HG03064 (cell line): Measurements from ENCODE around the gene CCDC91.

Experiments
- ATAC-seq: cut with Tn5 transposase; IDR thresholded peaks from one replicate; pipeline ENCODE4 v1.9.1; 2021; ENCODE audit warnings: low read depth; ENCODE audit not compliant: unreplicated experiment

CCDC91 gene

DNA sequence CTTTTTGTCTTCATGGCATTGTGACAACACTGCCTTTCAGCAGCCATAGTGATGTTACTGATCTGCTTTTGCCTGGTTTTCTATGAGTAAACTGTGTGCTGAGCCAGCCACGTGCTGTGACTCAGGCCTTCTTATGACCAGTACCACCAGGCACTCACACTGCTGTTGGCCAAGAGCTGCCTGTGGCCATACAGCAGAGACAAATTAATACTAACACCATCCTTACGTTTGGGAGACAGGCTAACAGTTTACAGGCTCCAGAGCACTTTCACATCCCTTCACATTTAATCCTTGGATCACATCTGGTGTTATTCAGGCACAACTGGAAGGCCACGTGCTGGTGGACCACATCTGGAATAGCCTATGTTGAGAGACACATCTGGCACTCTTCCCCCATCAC, 377.9 kb downstream of the CCDC91 start:
- ATAC-seq: no peak

GRCh38 chr12:28568704-28569103, 378.4 kb downstream of the CCDC91 start:
- no peak for ATAC-seq

DNA sequence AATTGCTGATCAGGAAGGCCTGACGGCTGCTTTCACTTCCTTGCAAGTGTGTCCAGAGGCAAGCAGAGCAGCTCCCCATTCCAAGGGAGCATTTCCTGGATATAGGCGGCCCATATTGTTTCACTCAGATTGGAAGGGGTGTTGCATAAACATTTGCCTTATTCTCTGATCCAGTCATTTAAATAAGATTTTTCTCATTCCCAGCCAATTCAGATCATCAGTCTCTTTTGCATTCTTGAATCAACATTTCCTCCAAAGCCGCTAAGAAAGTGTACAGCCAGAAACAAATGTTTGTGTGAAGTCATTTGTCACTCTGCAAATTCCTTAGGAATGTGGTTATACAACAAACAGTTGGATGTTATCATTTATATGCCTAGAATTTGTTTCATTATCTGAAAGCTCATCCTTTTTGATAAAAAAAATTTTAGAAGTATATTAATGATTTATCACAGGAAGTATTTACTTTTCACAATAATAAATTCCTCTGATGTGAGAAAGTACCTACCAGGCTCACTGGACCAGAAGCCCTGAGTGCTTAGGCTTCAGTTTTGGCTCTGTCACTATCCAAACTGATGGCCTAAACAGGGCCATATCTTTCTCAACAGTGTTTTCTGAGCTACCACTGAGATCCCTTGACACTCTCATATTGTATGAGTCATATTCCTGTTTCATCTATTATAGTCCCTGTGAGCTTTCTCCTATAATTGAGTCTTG, 379.6 kb downstream of the CCDC91 start:
- ATAC-seq: no peak

- ATAC-seq: no peak
These were observed 380.6 kb downstream of the CCDC91 start for GRCh38 chr12:28570811-28571210.

GRCh38 chr12:28574746-28575592, 384.7 kb downstream of the CCDC91 start:
- no peak for ATAC-seq

DNA sequence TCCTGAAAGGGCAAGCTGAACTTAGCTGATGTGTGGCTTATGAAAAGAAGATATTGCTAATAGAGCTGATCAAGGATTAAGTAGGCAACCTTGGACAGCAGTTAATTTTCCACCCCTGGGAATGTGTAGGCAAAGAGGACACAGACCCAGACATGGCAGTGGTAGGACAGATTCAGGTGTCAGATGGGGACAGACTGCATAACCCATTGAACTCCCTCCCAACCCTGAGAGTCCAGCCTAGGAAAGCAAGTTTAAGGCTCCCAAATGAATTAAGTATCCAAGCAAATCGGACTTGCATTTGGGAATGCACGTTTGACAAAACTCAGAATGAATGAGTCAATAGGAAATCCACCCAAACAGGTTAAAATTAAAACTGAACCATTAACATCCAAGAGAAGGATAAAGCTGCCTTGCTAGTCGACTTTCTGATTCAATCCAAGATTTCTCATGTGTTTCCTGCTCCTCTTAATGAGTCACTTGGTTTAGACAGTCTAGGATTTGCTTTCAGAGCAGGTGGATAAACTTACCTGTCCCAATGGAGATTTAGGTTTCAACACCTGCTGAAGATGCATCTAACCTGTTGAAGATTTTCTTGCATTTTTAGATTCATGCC, 385.4 kb downstream of the CCDC91 start:
- ATAC-seq: no peak

DNA sequence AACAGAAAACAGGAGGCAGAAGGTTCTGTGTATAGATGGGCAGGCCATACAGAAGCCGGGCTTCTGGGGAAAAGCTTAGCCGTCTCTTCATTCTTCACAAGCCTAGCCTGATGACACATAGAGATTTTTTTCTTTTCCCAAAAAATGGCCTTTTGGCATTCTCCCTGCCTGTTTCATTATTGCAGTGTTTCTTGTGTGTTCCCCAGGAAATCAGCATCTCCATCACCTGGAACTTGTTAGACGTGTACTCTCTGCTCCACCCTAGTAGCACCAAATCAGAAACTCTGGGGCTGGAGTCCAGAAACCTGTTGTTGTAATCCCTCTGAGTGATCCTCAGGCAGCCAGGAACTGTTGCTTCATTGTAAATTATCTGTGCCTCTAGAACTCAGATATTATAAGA, 388.1 kb downstream of the CCDC91 start:
- ATAC-seq: no peak

- no peak for ATAC-seq
These were observed 388.6 kb downstream of the CCDC91 start for GRCh38 chr12:28578833-28579252.

GRCh38 chr12:28582672-28583376, 392.6 kb downstream of the CCDC91 start:
- ATAC-seq: no peak

GRCh38 chr12:28583701-28584261, 393.5 kb downstream of the CCDC91 start:
- ATAC-seq: no peak

DNA sequence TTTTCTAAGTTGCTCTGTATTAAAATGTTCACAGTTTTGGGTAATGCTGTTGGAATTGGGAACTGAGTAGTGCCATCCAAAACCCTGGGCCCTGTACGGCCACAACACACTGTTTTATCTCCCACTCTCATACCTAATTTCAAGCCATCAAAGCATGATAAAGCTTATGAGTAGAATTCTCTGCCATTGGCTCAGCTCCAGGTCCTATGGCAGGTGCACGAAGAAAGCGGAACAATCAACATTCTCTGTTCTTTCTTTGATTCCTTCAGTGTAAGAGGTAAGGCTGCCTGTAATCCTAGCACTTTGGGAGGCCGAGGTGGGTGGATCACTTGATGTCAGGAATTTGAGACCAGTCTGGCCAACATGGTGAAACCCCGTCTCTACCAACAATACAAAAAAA, 394.9 kb downstream of the CCDC91 start:
- no peak for ATAC-seq

- ATAC-seq: no peak
These were observed 396.2 kb downstream of the CCDC91 start for GRCh38 chr12:28586481-28586880.

DNA sequence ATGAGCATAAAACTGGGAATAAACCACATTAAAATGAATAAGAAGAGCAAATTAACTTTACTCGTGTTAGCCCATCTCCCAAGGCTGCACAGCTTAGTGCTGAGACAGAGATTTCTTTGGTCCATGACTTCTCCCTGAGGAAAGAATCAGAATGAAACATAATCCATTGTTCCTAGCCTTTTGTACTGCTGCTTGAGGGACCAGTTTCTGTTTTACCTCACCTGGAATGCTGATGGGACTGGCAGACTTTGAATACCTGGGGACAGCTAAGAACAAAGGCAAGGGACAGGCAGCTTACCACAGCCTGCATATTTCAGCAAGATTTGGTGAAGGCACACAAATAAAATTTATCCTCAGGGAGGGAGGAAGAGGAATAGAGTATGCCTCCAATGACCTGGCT, 401.6 kb downstream of the CCDC91 start:
- ATAC-seq: no peak
